ENCODE measurements around the gene ARHGAP24. TPM values are rescaled to one million over a fixed set of nuclear protein-coding genes. Genes with fewer than 3 reads are reported as not detected.

Gene ARHGAP24
- polyA plus RNA-seq, 12 donors = 39.9 to 68.8 (median 61.9) TPM; not detected in 1

- DNase-seq = no peak
Measured at GRCh38 chr4:85737254-85737653, 262.3 kb downstream of the ARHGAP24 start.

- no peak for DNase-seq
Measured at GRCh38 chr4:85738721-85739120, 263.8 kb downstream of the ARHGAP24 start.

GRCh38 chr4:85740431-85740861 lies 265.5 kb downstream of the ARHGAP24 start:
- DNase-seq = no peak

GRCh38 chr4:85741381-85741780 lies 266.4 kb downstream of the ARHGAP24 start:
- DNase-seq = no peak

GRCh38 chr4:85741921-85742591 lies 267.1 kb downstream of the ARHGAP24 start:
- DNase-seq = no peak

- no peak for DNase-seq
Measured at GRCh38 chr4:85744950-85745349, 270.0 kb downstream of the ARHGAP24 start.

GRCh38 chr4:85745939-85746338 lies 271.0 kb downstream of the ARHGAP24 start:
- no peak for DNase-seq

GRCh38 chr4:85747882-85748491 lies 273.0 kb downstream of the ARHGAP24 start:
- peak; percentile 82 for DNase-seq

- DNase-seq = no peak
Measured at GRCh38 chr4:85748654-85749053, 273.7 kb downstream of the ARHGAP24 start.

- DNase-seq = no peak
Measured at GRCh38 chr4:85751866-85752265, 276.9 kb downstream of the ARHGAP24 start.

GRCh38 chr4:85755285-85755684 lies 280.3 kb downstream of the ARHGAP24 start:
- no peak for DNase-seq

GRCh38 chr4:85756938-85757337 lies 282.0 kb downstream of the ARHGAP24 start:
- DNase-seq = no peak

GRCh38 chr4:85759388-85759787 lies 284.4 kb downstream of the ARHGAP24 start:
- DNase-seq = no peak

- DNase-seq = peak; percentile 75
Measured at GRCh38 chr4:85760511-85760910, 285.6 kb downstream of the ARHGAP24 start.

- DNase-seq = peak; percentile 85
Measured at GRCh38 chr4:85761803-85762528, 287.0 kb downstream of the ARHGAP24 start.

GRCh38 chr4:85762529-85762871 lies 287.6 kb downstream of the ARHGAP24 start:
- peak; percentile 77 for DNase-seq

GRCh38 chr4:85763202-85763601 lies 288.3 kb downstream of the ARHGAP24 start:
- no peak for DNase-seq

- DNase-seq = no peak
Measured at GRCh38 chr4:85767649-85768048, 292.7 kb downstream of the ARHGAP24 start.

GRCh38 chr4:85769009-85769408 lies 294.1 kb downstream of the ARHGAP24 start:
- no peak for DNase-seq

GRCh38 chr4:85772470-85772869 lies 297.5 kb downstream of the ARHGAP24 start:
- DNase-seq = no peak

GRCh38 chr4:85773372-85773771 lies 298.4 kb downstream of the ARHGAP24 start:
- DNase-seq = no peak

GRCh38 chr4:85774000-85774399 lies 299.1 kb downstream of the ARHGAP24 start:
- DNase-seq = no peak

GRCh38 chr4:85774489-85774888 lies 299.5 kb downstream of the ARHGAP24 start:
- no peak for DNase-seq

Measured in muscle of arm (tissue), 12 donors.